Measurements from ENCODE around the gene UQCRHL. TPM values are rescaled to one million over a fixed set of nuclear protein-coding genes. Genes with fewer than 3 reads are reported as not detected.

UQCRHL gene
- total and polyA plus RNA-seq, 10 donors = 0.67 to 2.6 (median 1.7) TPM

- Histone ChIP-seq H3K27me3 (replicated peaks in 1 of 7) (no peaks in the 10 kb centered on the region), H3K4me1 (peaks cover 48 to 85% (median 71%) of the 10 kb centered on the region in 6 donors), H3K36me3 (no peaks in the 10 kb centered on the region), H3K4me3 (peak overlapping the region; percentile 68 to 92 (median 76)), H3K9me3 (no peaks in the 10 kb centered on the region), H3K27ac (peak overlapping the region; percentile 90 to 99 (median 98))
- DNase-seq = peak; percentile 92
- 0 to 1% (median 0%) methylated on average over 26 to 44 of the region's 44 CpGs for WGBS, 5 donors
- TF ChIP-seq CTCF (IDR thresholded peaks at IDR 0.05 in 8 of 11, conservative IDR thresholded peaks at IDR 0.05 in 3 of 11) (peak in 1 of 11 experiments; percentile 5), POLR2AphosphoS5 (IDR thresholded peaks at IDR 0.05) (peak; percentile 74 to 87 (median 85)), POLR2A (IDR thresholded peaks at IDR 0.05) (peak in 1 of 3 donors; percentile 73)
- intact Hi-C loops (cut with DNase I; ENCODE audit: low total_unique reads) = loop anchor here (2.0 kb wide), 1 partner anchor 14 kb away; no protein-coding TSS in a partner anchor
Observed at GRCh38 chr1:15848929-15849774, 41.7 kb upstream of the UQCRHL start.

- TF ChIP-seq CTCF (IDR thresholded peaks at IDR 0.05 in 8 of 11, conservative IDR thresholded peaks at IDR 0.05 in 3 of 11) (no peak), POLR2AphosphoS5 (IDR thresholded peaks at IDR 0.05) (peak; percentile 32 to 63 (median 40))
- 0 to 1% (median 0%) methylated on average over 29 to 104 of the region's 104 CpGs for WGBS, 5 donors
Observed at GRCh38 chr1:15848143-15848928, 40.9 kb upstream of the UQCRHL start.

DNA sequence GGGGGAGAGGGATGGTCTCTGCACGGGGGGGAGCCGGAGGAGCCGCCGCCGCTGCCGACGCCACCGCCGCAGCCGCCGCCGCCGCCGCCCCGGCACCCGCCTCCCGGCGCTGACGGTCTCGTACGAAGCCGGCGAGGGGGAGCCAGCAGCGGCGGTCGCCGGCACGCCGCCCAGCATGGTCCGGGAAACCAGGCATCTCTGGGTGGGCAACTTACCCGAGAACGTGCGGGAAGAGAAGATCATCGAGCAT lies 40.4 kb upstream of the UQCRHL start:
- WGBS, 5 donors = 0 to 1% (median 1%) methylated on average over 26 to 34 of the region's 34 CpGs
- intact Hi-C loops (cut with DNase I; ENCODE audit: low total_unique reads) = loop anchor here (2.0 kb wide), 1 partner anchor 13 kb away; no protein-coding TSS in a partner anchor
- Histone ChIP-seq H3K36me3 (no peaks in the 10 kb centered on the region), H3K4me3 (peak overlapping the region; percentile 68 to 92 (median 76)), H3K27ac (peak overlapping the region; percentile 90 to 99 (median 98)), H3K27me3 (replicated peaks in 1 of 7) (no peaks in the 10 kb centered on the region), H3K9me3 (no peaks in the 10 kb centered on the region), H3K4me1 (peaks cover 49 to 85% (median 68%) of the 10 kb centered on the region in 6 donors)
- DNase-seq = no peak
- TF ChIP-seq CTCF (IDR thresholded peaks at IDR 0.05 in 8 of 11, conservative IDR thresholded peaks at IDR 0.05 in 3 of 11) (no peak), POLR2A (IDR thresholded peaks at IDR 0.05) (no peak), POLR2AphosphoS5 (IDR thresholded peaks at IDR 0.05) (no peak)

More at GRCh38 chr1:15848143-15848928, 40.9 kb upstream of the UQCRHL start:
- intact Hi-C loops (cut with DNase I; ENCODE audit: low total_unique reads) = loop anchor here (2.0 kb wide), 1 partner anchor 14 kb away; no protein-coding TSS in a partner anchor
- Histone ChIP-seq H3K4me3 (peak overlapping the region; percentile 68 to 92 (median 76)), H3K27me3 (replicated peaks in 1 of 7) (no peaks in the 10 kb centered on the region), H3K9me3 (no peaks in the 10 kb centered on the region), H3K4me1 (peaks cover 52 to 85% (median 73%) of the 10 kb centered on the region in 6 donors), H3K36me3 (no peaks in the 10 kb centered on the region), H3K27ac (peak overlapping the region; percentile 90 to 99 (median 98))
- peak; percentile 94 for DNase-seq

All from spleen (tissue), 11 donors.